H54 (cell line): ENCODE measurements around the gene INVS.

ENCODE experiments used
- DNase-seq: peaks from one replicate; pipeline ENCODE4 v3.0.0; 2011; ENCODE audit warnings: low spot score, mixed read lengths; ENCODE audit not compliant: insufficient read length
- FAIRE-seq: peaks from 3 replicates; lab custom pipeline; 2011; peaks lifted over from hg19 to GRCh38; lab: Jason Lieb, UNC
- POLR2A ChIP-seq: IDR thresholded peaks from 2 replicates; pipeline ENCODE4 v1.6.1; 2011; ENCODE audit warnings: low read depth, mild to moderate bottlenecking, low read length

The INVS gene

GRCh38 chr9:100277166-100277979 lies 178.3 kb downstream of the INVS start:
- no peak for TF ChIP-seq POLR2A
- FAIRE-seq: peak; percentile 85
- DNase-seq: peak; percentile 23

DNA sequence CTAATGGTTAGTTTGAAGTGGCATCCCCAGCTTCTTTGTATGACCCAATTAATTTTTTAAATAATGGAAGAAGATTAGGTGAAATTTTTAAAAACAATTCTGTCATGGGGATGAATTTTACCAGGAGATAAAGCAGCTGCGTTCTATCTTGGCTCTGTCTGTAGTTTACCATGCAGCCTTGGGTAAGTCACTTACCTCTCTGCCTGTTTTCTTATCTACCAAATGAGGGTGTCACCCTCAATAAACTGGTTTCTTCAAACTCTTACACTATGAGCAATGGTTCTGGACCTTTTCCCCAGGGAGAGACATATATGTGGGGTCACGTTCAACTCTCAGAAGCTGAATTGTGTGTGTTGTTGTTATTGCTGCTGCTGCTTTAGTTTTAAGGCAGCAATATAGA lies 182.0 kb downstream of the INVS start:
- no peak for TF ChIP-seq POLR2A
- no peak for DNase-seq
- FAIRE-seq: no peak

DNA sequence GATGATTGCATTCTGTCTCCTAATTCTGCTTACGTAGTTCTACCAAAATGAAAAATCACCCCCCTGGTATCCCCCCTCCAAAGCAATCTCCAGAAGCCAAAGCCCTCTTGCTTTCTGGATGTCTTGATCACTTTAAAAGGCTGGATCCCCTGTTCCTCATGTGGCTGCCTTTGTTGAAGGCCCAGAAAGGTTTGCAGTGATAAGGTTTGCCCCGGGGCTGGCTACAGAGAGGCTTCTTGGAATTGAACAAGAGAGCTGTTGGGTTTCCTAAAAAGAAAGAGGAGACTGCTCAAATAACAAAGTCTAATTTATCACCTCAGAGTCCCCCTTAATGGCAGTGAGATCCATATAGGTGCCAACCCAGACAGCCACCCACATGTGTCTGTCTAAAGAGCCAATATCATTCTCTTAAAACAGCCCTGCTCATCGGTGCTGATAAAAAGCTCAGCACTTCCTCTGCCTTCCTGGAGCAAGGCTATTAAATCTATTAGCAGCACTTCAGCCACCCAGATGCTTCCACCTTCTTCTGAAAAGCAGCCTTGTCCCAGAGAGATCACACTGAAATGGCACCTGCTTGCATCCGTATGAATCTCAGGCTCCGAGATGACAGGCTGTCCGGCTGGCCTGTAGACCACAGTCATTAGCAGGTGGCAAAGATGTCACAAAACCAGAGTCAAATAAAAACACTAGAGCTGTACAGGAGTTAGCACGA lies 182.8 kb downstream of the INVS start:
- DNase-seq: no peak
- FAIRE-seq: no peak
- no peak for TF ChIP-seq POLR2A

DNA sequence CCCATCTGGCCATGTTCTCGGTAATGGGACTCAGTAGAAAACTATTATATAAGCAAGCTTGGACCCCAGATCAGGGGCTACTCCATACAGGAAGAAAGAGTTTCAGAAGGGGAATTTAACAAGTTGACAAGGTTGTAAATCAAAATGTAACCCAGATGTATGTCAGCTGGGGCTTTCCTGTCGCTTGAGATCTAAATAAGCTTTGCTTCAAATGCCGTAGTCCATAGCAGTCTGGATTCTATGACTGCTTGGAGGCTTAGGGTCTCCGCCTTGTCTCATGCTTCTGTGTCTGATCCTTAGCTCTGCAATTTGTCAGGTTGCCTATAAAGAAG lies 183.3 kb downstream of the INVS start:
- no peak for DNase-seq
- no peak for TF ChIP-seq POLR2A

GRCh38 chr9:100284247-100284646 lies 185.2 kb downstream of the INVS start:
- no peak for TF ChIP-seq POLR2A
- FAIRE-seq (no peak), DNase-seq (no peak)

More for the DNA sequence above, 183.3 kb downstream of the INVS start:
- no peak for FAIRE-seq

DNA sequence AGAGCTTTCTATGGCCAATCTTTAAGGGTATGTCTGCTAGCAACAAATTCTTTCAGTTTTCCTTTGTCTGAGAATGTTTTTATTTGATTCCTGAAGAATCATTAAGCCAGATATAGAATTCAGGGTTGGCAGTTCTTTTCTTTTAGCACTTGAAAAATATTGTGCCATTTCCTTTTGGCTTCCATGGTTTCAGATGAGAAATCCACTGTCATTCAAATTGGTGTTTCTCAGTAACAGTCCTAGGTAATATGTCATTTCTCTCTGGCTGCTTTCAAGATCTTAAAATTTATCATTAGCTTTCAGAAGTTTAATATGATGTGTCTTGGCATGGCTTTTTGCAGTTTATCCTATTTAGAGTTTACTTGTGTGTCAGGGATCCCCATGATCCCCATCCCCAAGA lies 186.0 kb downstream of the INVS start:
- DNase-seq (no peak), FAIRE-seq (peak; percentile 55)
- TF ChIP-seq POLR2A: no peak

DNA sequence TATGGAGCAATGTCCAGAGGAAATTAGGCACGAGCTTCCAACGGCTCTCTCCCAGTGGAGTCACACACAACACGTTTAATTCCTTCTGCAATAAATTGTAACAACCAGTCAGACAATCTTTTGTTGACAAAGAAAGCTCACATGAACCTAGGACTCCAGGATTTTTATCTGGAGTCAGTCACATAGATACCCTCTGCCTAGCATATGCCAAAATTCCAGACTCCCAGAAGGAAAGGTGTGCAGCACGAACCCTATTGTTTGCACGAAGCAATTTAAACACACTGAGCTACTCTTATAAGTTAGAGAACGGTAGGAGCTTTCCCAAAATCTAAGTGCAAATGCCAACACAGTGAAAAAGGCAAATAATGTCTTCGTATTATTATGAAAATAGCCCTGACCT lies 186.6 kb downstream of the INVS start:
- TF ChIP-seq POLR2A: no peak
- FAIRE-seq: no peak
- DNase-seq: no peak

- FAIRE-seq (no peak), DNase-seq (no peak)
- TF ChIP-seq POLR2A: no peak
Observed at GRCh38 chr9:100286257-100286656, 187.2 kb downstream of the INVS start.

DNA sequence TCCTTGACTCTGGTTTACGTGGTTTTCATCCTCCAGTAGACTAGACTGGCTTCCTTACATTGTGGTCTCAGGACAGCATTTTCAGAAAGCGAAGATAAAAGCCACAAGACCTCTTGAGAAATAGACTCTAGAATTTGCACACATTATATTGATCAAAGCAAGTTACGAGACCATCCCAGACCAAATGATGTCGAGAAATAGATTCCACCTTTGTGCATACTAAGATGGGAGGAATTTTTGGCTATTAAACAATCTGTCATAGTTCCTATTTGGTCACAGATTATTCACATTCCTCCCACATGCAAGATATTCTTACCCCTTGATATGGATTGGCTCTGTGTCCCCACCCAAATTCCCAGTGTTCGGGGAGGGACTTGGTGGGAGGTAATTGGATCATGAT lies 188.1 kb downstream of the INVS start:
- no peak for FAIRE-seq
- no peak for TF ChIP-seq POLR2A
- DNase-seq: no peak

DNA sequence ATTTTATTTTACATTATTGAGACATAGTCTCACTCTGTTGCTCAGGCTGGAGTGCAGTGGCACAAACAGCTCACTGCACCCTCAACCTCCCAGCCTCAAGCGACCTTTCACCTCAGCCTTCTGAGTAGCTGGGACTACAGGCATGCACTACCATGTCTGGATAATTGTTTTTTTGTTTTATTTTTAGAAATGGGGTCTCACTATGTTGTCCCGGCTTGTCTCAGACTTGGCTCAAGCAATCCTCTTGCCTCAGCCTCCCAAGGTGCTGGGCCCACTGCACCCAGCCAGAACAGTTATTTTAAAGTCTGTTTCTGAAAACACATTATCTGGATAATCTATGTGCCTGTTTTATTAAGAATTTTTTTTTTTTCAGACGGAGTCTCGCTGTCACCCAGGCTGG lies 191.7 kb downstream of the INVS start:
- no peak for FAIRE-seq
- DNase-seq: no peak
- no peak for TF ChIP-seq POLR2A

DNA sequence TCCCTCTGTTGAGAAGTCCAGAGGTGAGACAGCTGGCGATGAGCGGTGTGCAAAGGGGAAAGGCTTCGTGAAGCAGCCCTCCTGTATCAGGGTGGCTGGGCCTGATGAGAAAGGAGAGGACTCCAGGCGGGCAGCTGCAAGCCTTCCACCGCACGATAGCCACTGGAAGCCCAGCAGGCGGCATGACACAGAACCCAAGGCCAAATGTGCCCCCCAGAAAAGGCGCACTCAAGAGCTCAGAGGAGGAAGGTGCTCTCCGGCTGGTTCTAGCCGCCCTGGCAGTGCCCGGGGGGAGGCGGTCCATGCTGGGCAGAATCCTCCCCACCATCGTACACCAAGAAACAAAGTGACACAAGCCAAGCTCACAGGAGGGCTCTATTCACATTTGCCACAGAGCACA lies 193.4 kb downstream of the INVS start:
- DNase-seq: no peak
- FAIRE-seq: no peak
- no peak for TF ChIP-seq POLR2A

DNA sequence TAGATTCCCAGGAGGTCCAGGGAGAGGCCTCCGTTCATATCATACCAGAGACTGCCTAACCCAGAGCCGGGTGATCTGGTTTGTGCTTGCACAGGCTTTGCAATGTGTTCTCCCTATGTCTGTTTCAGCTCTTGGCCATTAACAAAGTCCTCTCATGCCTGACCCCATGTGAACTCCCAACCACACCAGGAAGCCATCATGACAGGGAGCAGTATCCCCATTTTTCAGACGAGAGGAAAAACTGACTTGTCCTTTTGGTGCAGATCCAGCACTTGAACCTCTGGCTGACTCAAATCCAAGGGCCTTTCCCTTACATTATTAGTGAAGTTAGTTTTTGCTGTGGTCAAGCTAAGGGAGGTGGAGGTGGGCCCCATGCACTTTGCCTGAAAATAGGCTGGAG lies 195.3 kb downstream of the INVS start:
- TF ChIP-seq POLR2A: no peak
- no peak for FAIRE-seq
- no peak for DNase-seq

DNA sequence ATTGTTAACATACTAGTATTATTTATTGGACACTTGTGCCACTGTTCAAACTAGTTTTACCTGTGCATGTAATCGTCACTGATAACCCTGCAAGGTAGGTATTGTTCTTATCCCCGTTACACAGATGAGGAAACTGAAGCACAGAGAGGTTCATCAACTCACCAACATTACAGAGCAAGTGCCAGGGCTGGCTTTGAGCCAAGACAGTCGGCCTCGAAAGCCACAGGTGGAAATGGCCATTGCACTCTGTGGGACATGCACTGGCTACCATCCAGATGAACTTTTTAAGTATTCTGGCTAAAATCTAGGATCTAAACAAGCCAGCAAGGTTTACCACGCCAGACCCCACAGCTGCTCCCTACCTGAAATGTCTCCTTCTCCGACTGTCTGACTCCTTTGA lies 195.8 kb downstream of the INVS start:
- DNase-seq (no peak), FAIRE-seq (no peak)
- TF ChIP-seq POLR2A: no peak

DNA sequence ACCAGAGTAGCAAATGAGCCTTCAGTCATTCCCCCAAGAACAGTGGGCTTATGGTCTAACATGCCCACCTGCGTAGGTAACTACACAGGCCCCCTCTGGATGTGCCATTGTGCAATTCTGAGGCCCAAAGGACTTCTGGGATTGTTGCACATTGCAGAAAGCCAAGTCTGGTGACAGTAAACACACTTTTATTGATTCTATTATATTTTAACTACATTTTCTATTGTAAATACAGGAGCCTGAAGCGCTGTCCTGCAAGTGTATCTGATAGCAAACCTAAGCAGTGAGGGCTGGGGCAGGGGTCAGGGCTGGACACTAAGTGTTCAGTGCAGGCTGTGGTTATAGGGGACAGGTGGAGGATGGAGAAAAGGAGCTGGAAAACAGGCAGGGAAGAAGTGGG lies 196.2 kb downstream of the INVS start:
- FAIRE-seq: no peak

GRCh38 chr9:100296407-100296806 lies 197.4 kb downstream of the INVS start:
- DNase-seq (no peak), FAIRE-seq (no peak)
- no peak for TF ChIP-seq POLR2A

More for the DNA sequence above, 196.2 kb downstream of the INVS start:
- no peak for TF ChIP-seq POLR2A
- DNase-seq: no peak

DNA sequence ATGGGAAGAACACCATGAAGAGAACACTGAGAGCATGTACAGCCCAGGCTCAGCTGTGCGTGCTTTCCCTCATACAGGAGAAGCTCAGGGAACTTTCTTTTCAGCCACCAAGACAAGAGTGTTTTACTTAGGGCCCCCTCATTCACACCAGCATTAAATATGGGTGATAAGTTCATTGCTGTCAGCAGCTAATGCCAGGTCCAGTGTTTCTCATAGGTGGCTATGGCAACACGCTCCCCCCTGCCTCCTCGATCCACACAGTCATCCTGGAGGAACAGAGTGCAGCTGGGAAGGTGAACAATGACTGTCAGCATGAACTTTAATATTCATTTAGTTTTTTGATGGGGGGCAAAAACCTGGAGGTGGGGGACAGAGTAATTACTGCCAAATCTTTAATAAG lies 199.3 kb downstream of the INVS start:
- TF ChIP-seq POLR2A: no peak
- no peak for DNase-seq
- FAIRE-seq: no peak
